Osteocyte (in vitro differentiated cells): ENCODE results near the gene ZNF766. TPM values are rescaled to one million over a fixed set of nuclear protein-coding genes. Genes with fewer than 3 reads are reported as not detected.

Experiments used
- DNase-seq: peaks from one replicate; pipeline ENCODE4 v3.0.0; 2021; ENCODE audit warnings: mixed read lengths; ENCODE audit not compliant: unreplicated experiment; ENCODE audit errors: extremely low spot score
- H3K27ac Mint-ChIP-seq: one replicate; pipeline ENCODE4 v1.8.0; 2021; ENCODE audit warnings: mild to moderate bottlenecking, mixed read lengths; ENCODE audit not compliant: unreplicated experiment
- H3K27me3 Mint-ChIP-seq: one replicate; pipeline ENCODE4 v1.8.0; 2021; ENCODE audit warnings: mixed read lengths; ENCODE audit not compliant: unreplicated experiment
- H3K36me3 Mint-ChIP-seq: one replicate; pipeline ENCODE4 v1.8.0; 2021; ENCODE audit warnings: mixed read lengths; ENCODE audit not compliant: unreplicated experiment
- H3K4me1 Mint-ChIP-seq: one replicate; pipeline ENCODE4 v1.8.0; 2021; ENCODE audit warnings: mixed read lengths; ENCODE audit not compliant: unreplicated experiment
- H3K4me3 Mint-ChIP-seq: one replicate; pipeline ENCODE4 v1.8.0; 2021; ENCODE audit warnings: mild to moderate bottlenecking, moderate library complexity, mixed read lengths; ENCODE audit not compliant: unreplicated experiment
- H3K9me3 Mint-ChIP-seq: one replicate; pipeline ENCODE4 v1.8.0; 2021; ENCODE audit warnings: mixed read lengths; ENCODE audit not compliant: unreplicated experiment
- CTCF ChIP-seq: fragments of 200-600 bp; sonication (generic); IDR thresholded peaks from 2 replicates; pipeline ENCODE4 v1.5.0; 2021; ENCODE audit warnings: antibody characterized with exemption, mild to moderate bottlenecking, moderate library complexity
- microRNA-seq: library from miRNA; unstranded; fragments of <30 nt; microRNA quantifications from one replicate; pipeline ENCODE4 v1.1.0, GENCODE V29; 2020; ENCODE audit not compliant: unreplicated experiment
- total RNA-seq: library from RNA; stranded (reverse); gene quantifications from 2 replicates; pipeline ENCODE4 v1.2.1, GENCODE V29; 2021

Gene ZNF766
- total RNA-seq, 1 donor from 2014 or later = 20.2 TPM

GRCh38 chr19:52343548-52343947 is 74.2 kb downstream of the ZNF766 start:
- peak; percentile 37 for TF ChIP-seq CTCF
- no peak for DNase-seq
- Mint-ChIP-seq H3K9me3 (peaks cover 17% of the 10 kb centered on the region), H3K27me3 (no peaks in the 10 kb centered on the region), H3K27ac (no peak overlapping the region), H3K4me3 (no peak overlapping the region), H3K4me1 (no peaks in the 10 kb centered on the region), H3K36me3 (peaks cover 19% of the 10 kb centered on the region)

GRCh38 chr19:52345162-52345561 is 75.8 kb downstream of the ZNF766 start:
- H3K4me3 Mint-ChIP-seq = no peak overlapping the region
- peaks cover 25% of the 10 kb centered on the region for H3K9me3 Mint-ChIP-seq
- no peaks in the 10 kb centered on the region for H3K4me1 Mint-ChIP-seq
- no peaks in the 10 kb centered on the region for H3K27me3 Mint-ChIP-seq
- DNase-seq = no peak
- no peak overlapping the region for H3K27ac Mint-ChIP-seq
- TF ChIP-seq CTCF = no peak
- peaks cover 26% of the 10 kb centered on the region for H3K36me3 Mint-ChIP-seq

Small RNA genes within 50 kb of the gene (microRNA-seq; reads per million reads assigned to microRNA genes)
- 2.7 reads per million for gene MIR643
- gene MIR6801 = not detected

Other genes with a start within 250 kb of the ZNF766 start
- 7.9 and 8.4 TPM in 2 replicates for gene ZNF614, start 241.2 kb upstream of the ZNF766 start, total RNA-seq
- 11.5 and 12.5 TPM in 2 replicates for gene ZNF432, start 220.7 kb upstream of the ZNF766 start, total RNA-seq
- gene ZNF841, start 173.8 kb upstream of the ZNF766 start, total RNA-seq = 24.9 and 26.2 TPM in 2 replicates
- 15.0 and 16.5 TPM in 2 replicates for gene ZNF616, start 129.6 kb upstream of the ZNF766 start, total RNA-seq
- 19.0 and 19.1 TPM in 2 replicates for gene ZNF836, start 98.0 kb upstream of the ZNF766 start, total RNA-seq
- gene PPP2R1A, start 79.5 kb upstream of the ZNF766 start, total RNA-seq = 257 and 269 TPM in 2 replicates
- gene ZNF480, start 27.6 kb downstream of the ZNF766 start, total RNA-seq = 13.5 TPM in 2 replicates
- gene ZNF610, start 66.7 kb downstream of the ZNF766 start, total RNA-seq = 3.8 and 6.6 TPM in 2 replicates
- gene ZNF880, start 100.3 kb downstream of the ZNF766 start, total RNA-seq = 3.0 and 4.6 TPM in 2 replicates
- gene ZNF528, start 128.3 kb downstream of the ZNF766 start, total RNA-seq = 1.5 and 1.8 TPM in 2 replicates
- not detected in 2 replicates for gene ZNF534, start 159.6 kb downstream of the ZNF766 start, total RNA-seq
- gene ZNF578, start 184.0 kb downstream of the ZNF766 start, total RNA-seq = not detected in 2 replicates